Smooth muscle cell (in vitro differentiated cells): ENCODE measurements around the gene RMDN3. TPM values are rescaled to one million over a fixed set of nuclear protein-coding genes. Genes with fewer than 3 reads are reported as not detected.
A peak's percentile ranks its signal among the peaks of the same experiment; 100 is the strongest.

Experiments
- DNase-seq: peaks from one replicate; lab custom pipeline; 2025; ENCODE audit not compliant: unreplicated experiment; lab: John Stamatoyannopoulos, UW
- H2AFZ ChIP-seq: fragments of 200-600 bp; sonication (generic); 2 replicates; pipeline ENCODE4 v1.6.0; 2016; ENCODE audit warnings: antibody characterized with exemption, low read depth, mild to moderate bottlenecking
- H3F3A ChIP-seq: fragments of 200-600 bp; sonication (generic); 2 replicates; pipeline ENCODE4 v1.6.0; 2017; ENCODE audit warnings: antibody characterized with exemption, low read depth
- H3K27ac ChIP-seq: fragments of 200-600 bp; sonication (generic); 2 replicates; pipeline ENCODE4 v1.5.1; 2016; ENCODE audit warnings: low read depth, mild to moderate bottlenecking
- H3K27me3 ChIP-seq: fragments of 200-600 bp; sonication (generic); 2 replicates; pipeline ENCODE4 v1.6.1; 2016; ENCODE audit warnings: low read depth, mild to moderate bottlenecking
- H3K36me3 ChIP-seq: fragments of 200-600 bp; sonication (generic); 2 replicates; pipeline ENCODE4 v1.5.1; 2016; ENCODE audit warnings: low read depth
- H3K4me1 ChIP-seq: fragments of 200-600 bp; sonication (generic); 2 replicates; pipeline ENCODE4 v1.5.1; 2016; ENCODE audit warnings: low read depth
- H3K4me2 ChIP-seq: fragments of 200-600 bp; sonication (generic); 2 replicates; pipeline ENCODE4 v1.6.0; 2016; ENCODE audit warnings: mild to moderate bottlenecking
- H3K4me3 ChIP-seq: fragments of 200-600 bp; sonication (generic); 2 replicates; pipeline ENCODE4 v1.5.1; 2016; ENCODE audit warnings: mild to moderate bottlenecking
- H3K79me2 ChIP-seq: fragments of 200-600 bp; sonication (generic); 2 replicates; pipeline ENCODE4 v1.6.0; 2016; ENCODE audit warnings: low read depth, mild to moderate bottlenecking
- H3K9ac ChIP-seq: fragments of 200-600 bp; sonication (generic); 2 replicates; pipeline ENCODE4 v1.6.0; 2016; ENCODE audit warnings: low read depth
- H3K9me3 ChIP-seq: fragments of 200-600 bp; sonication (generic); replicated peaks from 2 replicates; pipeline ENCODE4 v1.5.1; 2016; ENCODE audit warnings: low read depth
- H4K20me1 ChIP-seq: fragments of 200-600 bp; sonication (generic); 2 replicates; pipeline ENCODE4 v1.6.0; 2016; ENCODE audit warnings: low read depth
- CTCF ChIP-seq: fragments of 200-600 bp; sonication (generic); IDR thresholded peaks from 2 replicates; pipeline ENCODE4 v1.5.1; 2017; ENCODE audit warnings: borderline replicate concordance, mild to moderate bottlenecking, antibody characterized with exemption; ENCODE audit not compliant: insufficient read depth, poor library complexity, severe bottlenecking
- WGBS: methylation state at CpG from one replicate; pipeline ENCODE4 v1.1.7; 2016; ENCODE audit warnings: low lambda C conversion rate; 5-methylcytosine and 5-hydroxymethylcytosine counted together
- polyA plus RNA-seq: library from polyadenylated mRNA; unstranded; fragments of >200 nt; fragmentation: Nextera tagmentation; extraction: Ambion mirVana; gene quantifications from 2 replicates; pipeline ENCODE4 v1.2.1, GENCODE V29; 2016
- total RNA-seq: library from RNA; depleted of rRNA; stranded (reverse); fragments of >200 nt; gene quantifications from 2 replicates; pipeline ENCODE4 v1.2.3, GENCODE V29; 2014

RMDN3 gene
- total and polyA plus RNA-seq, 2 experiments from 2014 or later, result 11.0 to 20.0 TPM

GRCh38 chr15:40766194-40766815 lies 11.3 kb upstream of the RMDN3 start:
- Histone ChIP-seq H4K20me1 (no peaks in the 10 kb centered on the region), H3K4me2 (no peak overlapping the region), H3K9me3 (no peaks in the 10 kb centered on the region), H3K36me3 (no peaks in the 10 kb centered on the region), H3F3A (peaks cover 7% of the 10 kb centered on the region), H3K4me1 (peaks cover 9% of the 10 kb centered on the region), H3K9ac (no peak overlapping the region), H3K79me2 (no peaks in the 10 kb centered on the region), H3K27me3 (no peaks in the 10 kb centered on the region), H3K27ac (no peak overlapping the region), H2AFZ (no peak overlapping the region), H3K4me3 (no peak overlapping the region)
- WGBS, result 75% methylated on average over 7 of the region's 7 CpGs
- TF ChIP-seq CTCF, result no peak
- DNase-seq, result no peak

- no peak for TF ChIP-seq CTCF
- no peak for DNase-seq
- Histone ChIP-seq H3K27me3 (no peaks in the 10 kb centered on the region), H3K9me3 (no peaks in the 10 kb centered on the region), H3K4me3 (peak overlapping the region; percentile 57), H3K79me2 (no peaks in the 10 kb centered on the region), H3K9ac (no peak overlapping the region), H3K4me2 (peak overlapping the region; percentile 95), H3K27ac (peak overlapping the region; percentile 0), H3K36me3 (no peaks in the 10 kb centered on the region), H3K4me1 (peaks cover 9% of the 10 kb centered on the region), H2AFZ (no peak overlapping the region), H3F3A (peaks cover 7% of the 10 kb centered on the region), H4K20me1 (no peaks in the 10 kb centered on the region)
- 37% methylated on average over 8 of the region's 8 CpGs for WGBS
These were observed 9.6 kb upstream of the RMDN3 start for GRCh38 chr15:40764629-40765103.

DNA sequence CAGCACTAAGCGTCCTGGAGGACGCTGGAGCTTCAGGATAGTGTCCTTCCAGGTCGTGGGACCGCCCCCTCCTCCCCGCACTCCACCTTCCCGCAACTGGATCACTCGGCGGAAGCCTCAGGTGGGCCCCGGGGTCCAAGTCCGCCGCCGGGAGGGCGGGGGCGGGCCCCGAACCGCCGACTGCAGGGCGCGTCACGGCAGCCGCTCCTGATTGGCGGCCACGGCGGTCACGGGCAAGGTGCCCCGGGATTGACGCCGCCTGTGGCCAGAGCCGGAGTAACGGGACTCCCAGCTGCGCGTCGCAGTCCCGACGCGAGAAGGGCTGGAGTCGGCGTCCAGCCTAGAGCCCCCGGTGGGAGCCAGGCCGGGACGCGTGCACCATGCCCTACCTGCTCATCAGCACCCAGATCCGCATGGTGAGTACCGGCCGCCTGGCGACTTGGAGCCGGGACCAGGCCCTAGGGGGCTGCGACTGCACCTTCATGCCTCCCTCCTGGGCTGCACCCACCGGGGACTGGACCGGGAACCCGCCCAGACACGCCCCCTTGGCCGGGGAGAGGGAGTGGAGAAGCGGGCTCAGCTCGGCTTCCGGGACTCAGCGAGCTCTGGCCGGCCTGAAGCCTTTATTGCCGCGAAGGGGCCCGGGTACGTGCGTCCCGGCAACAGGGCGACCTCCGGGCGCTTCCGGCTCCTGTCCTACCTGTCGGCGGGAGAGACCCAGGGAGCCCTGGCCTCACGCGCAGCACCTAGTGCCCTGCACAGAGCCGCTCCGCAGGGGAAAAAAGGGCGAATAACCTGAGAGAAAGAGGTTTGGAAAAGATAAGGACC lies 9.0 kb upstream of the RMDN3 start, which contains the start of gene GCHFR:
GCHFR (plus strand) TSS at position 268 of the 828 bp plus-strand sequence; CDS start at position 381, 113 bp downstream.
- peak; percentile 75 for DNase-seq
- peak within 1 kb of the TSS; percentile 57 for H3K4me3 ChIP-seq
- H3K4me2 ChIP-seq, result peak within 1 kb of the TSS; percentile 95
- no peaks in the 10 kb centered on the region for H3K79me2 ChIP-seq
- H2AFZ ChIP-seq, result peak within 1 kb of the TSS; percentile 36
- H3K36me3 ChIP-seq, result no peaks in the 10 kb centered on the region
- peaks cover 9% of the 10 kb centered on the region for H3K4me1 ChIP-seq
- WGBS, result 1% methylated on average over 57 of the region's 75 CpGs
- H3K9me3 ChIP-seq, result no peaks in the 10 kb centered on the region
- H3F3A ChIP-seq, result peaks cover 7% of the 10 kb centered on the region
- peak within 1 kb of the TSS; percentile 0 for H3K9ac ChIP-seq
- TF ChIP-seq CTCF, result peak; percentile 11
- H3K27ac ChIP-seq, result peak within 1 kb of the TSS; percentile 0
- no peaks in the 10 kb centered on the region for H3K27me3 ChIP-seq
- H4K20me1 ChIP-seq, result no peaks in the 10 kb centered on the region
